NCI-H2107 treated with DMSO at 0.1 percent for 48 hours (cell line): ENCODE measurements around the gene EFNA3.

Source experiments
- DNase-seq: peaks from one replicate; lab custom pipeline; 2025; ENCODE audit not compliant: unreplicated experiment; lab: John Stamatoyannopoulos, UW

The EFNA3 gene

GRCh38 chr1:155066777-155067176, 11.9 kb upstream of the EFNA3 start:
- no peak for DNase-seq

GRCh38 chr1:155068599-155068998, 10.0 kb upstream of the EFNA3 start:
- DNase-seq = no peak

GRCh38 chr1:155069551-155070157, 9.0 kb upstream of the EFNA3 start:
- no peak for DNase-seq

GRCh38 chr1:155070158-155070621, 8.4 kb upstream of the EFNA3 start:
- DNase-seq = no peak

GRCh38 chr1:155070721-155071569, 7.7 kb upstream of the EFNA3 start:
- peak; percentile 24 for DNase-seq

GRCh38 chr1:155071701-155072100, 6.9 kb upstream of the EFNA3 start:
- no peak for DNase-seq

GRCh38 chr1:155072531-155073289, 5.9 kb upstream of the EFNA3 start:
- no peak for DNase-seq

- DNase-seq = no peak
Measured at GRCh38 chr1:155073377-155074242, 5.0 kb upstream of the EFNA3 start.

GRCh38 chr1:155075535-155075934, 3.1 kb upstream of the EFNA3 start:
- DNase-seq = peak; percentile 47

- no peak for DNase-seq
Measured at GRCh38 chr1:155076371-155076770, 2.3 kb upstream of the EFNA3 start.

- DNase-seq = peak; percentile 90
Measured at GRCh38 chr1:155077346-155077745, 1.3 kb upstream of the EFNA3 start.

- DNase-seq = peak; percentile 39
Measured at GRCh38 chr1:155077758-155078445, 735 bp upstream of the EFNA3 start.

- no peak for DNase-seq
Measured at GRCh38 chr1:155079210-155079486, 511 bp downstream of the EFNA3 start.

GRCh38 chr1:155079487-155080311, 1.1 kb downstream of the EFNA3 start:
- no peak for DNase-seq

- DNase-seq = peak; percentile 53
Measured at GRCh38 chr1:155080312-155081228, 1.9 kb downstream of the EFNA3 start.

GRCh38 chr1:155081472-155082300, 3.0 kb downstream of the EFNA3 start:
- no peak for DNase-seq

- no peak for DNase-seq
Measured at GRCh38 chr1:155082301-155083051, 3.8 kb downstream of the EFNA3 start.
